Cardiac fibroblast (primary cell): ENCODE data around the gene SEMA3A.

Source experiments
- DNase-seq, 2 donors: peaks; one replicate each; pipeline versions ENCODE4 v3.0.0 to v3.0.0-alpha.2; 2010; ENCODE audit warnings: low read depth in 2 of 2
- H3K4me3 ChIP-seq, 2 donors: replicated peaks in 1 of 2; 1 replicate in 1 of 2; 2 replicates in 1 of 2; pipeline ENCODE4 v1.5.1; 2011; ENCODE audit warnings: low read depth in 2 of 2, low read length in 2 of 2, mild to moderate bottlenecking in 2 of 2, moderate library complexity in 1 of 2
- TF ChIP-seq, protein P1 (sequence below): IDR thresholded peaks from one replicate; pipeline ENCODE4 v1.5.1; 2011; ENCODE audit warnings: low read depth, mild to moderate bottlenecking, low read length, inconsistent platforms

Gene SEMA3A

GRCh38 chr7:83987764-83988163 is 206.8 kb downstream of the SEMA3A start:
- TF ChIP-seq, protein P1, sequence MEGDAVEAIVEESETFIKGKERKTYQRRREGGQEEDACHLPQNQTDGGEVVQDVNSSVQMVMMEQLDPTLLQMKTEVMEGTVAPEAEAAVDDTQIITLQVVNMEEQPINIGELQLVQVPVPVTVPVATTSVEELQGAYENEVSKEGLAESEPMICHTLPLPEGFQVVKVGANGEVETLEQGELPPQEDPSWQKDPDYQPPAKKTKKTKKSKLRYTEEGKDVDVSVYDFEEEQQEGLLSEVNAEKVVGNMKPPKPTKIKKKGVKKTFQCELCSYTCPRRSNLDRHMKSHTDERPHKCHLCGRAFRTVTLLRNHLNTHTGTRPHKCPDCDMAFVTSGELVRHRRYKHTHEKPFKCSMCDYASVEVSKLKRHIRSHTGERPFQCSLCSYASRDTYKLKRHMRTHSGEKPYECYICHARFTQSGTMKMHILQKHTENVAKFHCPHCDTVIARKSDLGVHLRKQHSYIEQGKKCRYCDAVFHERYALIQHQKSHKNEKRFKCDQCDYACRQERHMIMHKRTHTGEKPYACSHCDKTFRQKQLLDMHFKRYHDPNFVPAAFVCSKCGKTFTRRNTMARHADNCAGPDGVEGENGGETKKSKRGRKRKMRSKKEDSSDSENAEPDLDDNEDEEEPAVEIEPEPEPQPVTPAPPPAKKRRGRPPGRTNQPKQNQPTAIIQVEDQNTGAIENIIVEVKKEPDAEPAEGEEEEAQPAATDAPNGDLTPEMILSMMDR = no peak
- H3K4me3 ChIP-seq = no peak overlapping the region
- DNase-seq = no peak

DNA sequence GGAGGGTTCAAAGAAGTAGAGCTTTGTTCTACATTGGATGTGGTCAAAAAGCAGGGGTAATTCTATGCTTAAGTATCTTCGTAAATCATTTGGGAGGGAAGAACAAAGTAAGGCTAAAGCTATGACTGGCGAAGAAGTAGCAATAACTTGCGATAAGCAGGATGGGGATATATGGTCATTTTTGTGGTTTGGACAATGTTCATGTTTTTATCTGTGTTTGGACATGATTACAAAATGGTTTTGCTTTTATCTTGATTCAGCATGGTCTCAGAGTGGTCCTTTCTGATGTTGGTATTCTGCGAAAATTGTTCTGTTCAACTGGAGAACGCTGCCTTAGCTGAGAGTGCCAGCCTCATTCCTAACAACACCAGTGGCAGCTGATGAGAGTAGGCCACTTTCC is 208.8 kb downstream of the SEMA3A start:
- TF ChIP-seq, protein P1 = no peak
- no peak overlapping the region for H3K4me3 ChIP-seq
- DNase-seq = no peak

GRCh38 chr7:83984591-83984990 is 210.0 kb downstream of the SEMA3A start:
- H3K4me3 ChIP-seq = no peak overlapping the region
- no peak for DNase-seq
- TF ChIP-seq, protein P1 = no peak

GRCh38 chr7:83984076-83984475 is 210.5 kb downstream of the SEMA3A start:
- peak in 1 of 2 donors; percentile 3 for DNase-seq
- TF ChIP-seq, protein P1 = no peak
- no peak overlapping the region for H3K4me3 ChIP-seq

GRCh38 chr7:83983606-83984005 is 211.0 kb downstream of the SEMA3A start:
- no peak overlapping the region for H3K4me3 ChIP-seq
- TF ChIP-seq, protein P1 = no peak

DNA sequence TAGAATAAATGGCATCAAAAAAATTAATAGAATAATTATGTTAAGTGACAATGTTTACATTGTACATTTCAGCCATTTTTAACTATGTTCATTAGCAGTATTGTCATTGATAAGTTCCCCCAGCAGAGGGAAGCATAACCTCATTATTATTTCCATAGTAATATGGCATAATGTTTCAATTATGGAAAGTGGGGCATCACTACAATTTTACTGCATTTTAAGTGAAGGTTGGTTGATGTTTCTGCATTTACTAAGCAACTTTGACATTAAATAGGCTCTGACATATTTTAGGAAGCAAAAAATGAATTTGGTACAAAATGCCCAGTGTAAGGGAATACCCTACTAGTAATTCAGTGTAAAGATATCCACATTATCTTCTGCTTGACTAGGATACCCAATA is 218.3 kb downstream of the SEMA3A start:
- TF ChIP-seq, protein P1 = peak; percentile 42
- DNase-seq = peak; percentile 51 to 55
- H3K4me3 ChIP-seq = no peak overlapping the region

More at GRCh38 chr7:83983606-83984005, 211.0 kb downstream of the SEMA3A start:
- DNase-seq = no peak

DNA sequence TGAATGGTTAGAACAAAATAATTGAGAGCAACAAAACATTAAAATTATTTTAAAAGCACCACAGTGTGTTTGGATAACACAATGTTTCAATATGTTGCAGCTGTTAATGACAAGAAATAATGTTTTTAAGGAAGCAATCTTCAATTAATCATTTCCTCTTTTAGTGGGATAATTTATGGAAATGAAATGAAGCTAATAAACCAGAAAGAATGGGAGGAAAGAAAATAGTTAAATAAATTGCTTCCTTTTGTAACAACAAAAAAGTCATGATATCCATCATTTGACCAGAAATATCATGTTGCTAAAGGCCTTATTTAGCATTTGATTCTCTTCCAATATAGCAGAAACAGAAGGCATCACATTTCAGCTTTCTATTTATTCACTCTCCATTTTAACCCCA is 224.5 kb downstream of the SEMA3A start:
- no peak for DNase-seq
- H3K4me3 ChIP-seq = no peak overlapping the region
- TF ChIP-seq, protein P1 = no peak
